Renal pelvis (tissue), 4 donors: ENCODE measurements around the gene SCD5. TPM values are rescaled to one million over a fixed set of nuclear protein-coding genes. Genes with fewer than 3 reads are reported as not detected.
A peak's percentile ranks its signal among the peaks of the same experiment; 100 is the strongest.

ENCODE experiments used
- DNase-seq: peaks from one replicate; pipeline ENCODE4 v3.0.0-alpha.2; 2013
- polyA plus RNA-seq, 3 donors: library from polyadenylated mRNA; unstranded; fragments of 120-200 nt; gene quantifications; one replicate each; pipeline ENCODE4 v1.2.1, GENCODE V29; 2013; ENCODE audit not compliant: insufficient read length in 3 of 3

Gene SCD5
- polyA plus RNA-seq, 3 donors = 34.0 to 46.8 (median 38.7) TPM

- DNase-seq = no peak
Measured at GRCh38 chr4:82741188-82741587, 57.4 kb downstream of the SCD5 start.

- DNase-seq = no peak
Measured at GRCh38 chr4:82739287-82740190, 59.1 kb downstream of the SCD5 start.

GRCh38 chr4:82737354-82737753, 61.2 kb downstream of the SCD5 start:
- no peak for DNase-seq

- no peak for DNase-seq
Measured at GRCh38 chr4:82733636-82734035, 65.0 kb downstream of the SCD5 start.

GRCh38 chr4:82728301-82728700, 70.3 kb downstream of the SCD5 start:
- no peak for DNase-seq

- no peak for DNase-seq
Measured at GRCh38 chr4:82726596-82726995, 72.0 kb downstream of the SCD5 start.

- no peak for DNase-seq
Measured at GRCh38 chr4:82721819-82722423, 76.7 kb downstream of the SCD5 start.

- DNase-seq = no peak
Measured at GRCh38 chr4:82718162-82718940, 80.2 kb downstream of the SCD5 start.

- DNase-seq = no peak
Measured at GRCh38 chr4:82715731-82716617, 82.6 kb downstream of the SCD5 start.

- no peak for DNase-seq
Measured at GRCh38 chr4:82713856-82714255, 84.7 kb downstream of the SCD5 start.

GRCh38 chr4:82712561-82712960, 86.0 kb downstream of the SCD5 start:
- DNase-seq = no peak

- DNase-seq = no peak
Measured at GRCh38 chr4:82711158-82711785, 87.3 kb downstream of the SCD5 start.

GRCh38 chr4:82710197-82710929, 88.2 kb downstream of the SCD5 start:
- no peak for DNase-seq

GRCh38 chr4:82708982-82709381, 89.6 kb downstream of the SCD5 start:
- no peak for DNase-seq

- DNase-seq = no peak
Measured at GRCh38 chr4:82706349-82707000, 92.1 kb downstream of the SCD5 start.

- peak; percentile 60 for DNase-seq
Measured at GRCh38 chr4:82705928-82706300, 92.7 kb downstream of the SCD5 start.

- no peak for DNase-seq
Measured at GRCh38 chr4:82705169-82705927, 93.2 kb downstream of the SCD5 start.

GRCh38 chr4:82704156-82704555, 94.4 kb downstream of the SCD5 start:
- no peak for DNase-seq

GRCh38 chr4:82698412-82698811, 100.2 kb downstream of the SCD5 start:
- no peak for DNase-seq
